HepG2 (cell line): ENCODE data around the gene ITPRIPL1. TPM values are rescaled to one million over a fixed set of nuclear protein-coding genes. Genes with fewer than 3 reads are reported as not detected.
A peak's percentile ranks its signal among the peaks of the same experiment; 100 is the strongest.

ENCODE experiments used
- ATAD3A ChIP-seq: sonication (generic); formaldehyde crosslinking; IDR thresholded peaks from 2 replicates; pipeline ENCODE4 v1.4.0; 2020; ENCODE audit warnings: missing genetic modification reagents
- BCL3 ChIP-seq: sonication (generic); formaldehyde crosslinking; IDR thresholded peaks from 2 replicates; pipeline ENCODE4 v1.5.1; 2020; ENCODE audit warnings: mild to moderate bottlenecking, missing genetic modification reagents, moderate library complexity
- CEBPG ChIP-seq: IDR thresholded peaks from 2 replicates; pipeline ENCODE4 v1.6.1; 2016
- FOXA3 ChIP-seq: IDR thresholded peaks from 2 replicates; pipeline ENCODE4 v1.6.1; 2016; ENCODE audit warnings: missing genetic modification reagents, missing compliant biosample characterization
- FOXK1 ChIP-seq: sonication (generic); formaldehyde crosslinking; IDR thresholded peaks from 2 replicates; pipeline ENCODE4 v1.4.0; 2020; ENCODE audit warnings: low read depth, missing genetic modification reagents, borderline replicate concordance
- HDAC6 ChIP-seq: fragments of 200-600 bp; sonication (generic); IDR thresholded peaks from 2 replicates; pipeline ENCODE4 v1.7.0; 2017; ENCODE audit warnings: mild to moderate bottlenecking, antibody characterized with exemption, low read length, low read depth
- HMGXB4 ChIP-seq, 2 experiments: sonication (generic) in 1 of 2; formaldehyde crosslinking in 1 of 2; IDR thresholded peaks; 2 replicates each; pipeline versions ENCODE4 v1.4.0 to v1.6.1; 2018 to 2020; ENCODE audit warnings: missing genetic modification reagents in 2 of 2, borderline replicate concordance in 1 of 2, low read depth in 1 of 2, mild to moderate bottlenecking in 1 of 2, missing biosample characterization in 1 of 2
- HOXA5 ChIP-seq: sonication (generic); formaldehyde crosslinking; IDR thresholded peaks from 2 replicates; pipeline ENCODE4 v1.4.0; 2020; ENCODE audit warnings: missing genetic modification reagents
- JUN ChIP-seq: sonication (generic); formaldehyde crosslinking; IDR thresholded peaks from 2 replicates; pipeline ENCODE4 v1.4.0; 2020; ENCODE audit warnings: mild to moderate bottlenecking, missing genetic modification reagents
- MIER2 ChIP-seq: IDR thresholded peaks from 2 replicates; pipeline ENCODE4 v1.6.1; 2016; ENCODE audit warnings: missing biosample characterization, missing genetic modification reagents
- NCOA1 ChIP-seq: sonication (generic); formaldehyde crosslinking; IDR thresholded peaks from 2 replicates; pipeline ENCODE4 v1.9.0; 2021; ENCODE audit warnings: missing genetic modification reagents
- NFE2L1 ChIP-seq: sonication (generic); formaldehyde crosslinking; IDR thresholded peaks from 2 replicates; pipeline ENCODE4 v1.4.0; 2020; ENCODE audit warnings: missing genetic modification reagents, mild to moderate bottlenecking, borderline replicate concordance
- RAD51 ChIP-seq: fragments of 450-650 bp; IDR thresholded peaks from 2 replicates; pipeline ENCODE4 v1.6.1; 2016; ENCODE audit warnings: borderline replicate concordance
- SYNCRIP ChIP-seq: fragments of 200-400 bp; formaldehyde crosslinking; IDR thresholded peaks from 2 replicates; pipeline ENCODE4 v1.6.1; 2018; ENCODE audit warnings: mild to moderate bottlenecking, low read depth, low read length; ENCODE audit not compliant: insufficient read depth
- ZBTB7B ChIP-seq: sonication (generic); formaldehyde crosslinking; IDR thresholded peaks from 2 replicates; pipeline ENCODE4 v1.4.0; 2020; ENCODE audit warnings: missing genetic modification reagents
- ZNF496 ChIP-seq: sonication (generic); formaldehyde crosslinking; IDR thresholded peaks from 2 replicates; pipeline ENCODE4 v1.8.1; 2023; ENCODE audit warnings: mild to moderate bottlenecking, moderate library complexity, missing genetic modification reagents; ENCODE audit not compliant: insufficient replicate concordance
- ZNF629 ChIP-seq: sonication (generic); formaldehyde crosslinking; conservative IDR thresholded peaks from 2 replicates; pipeline ENCODE4 v1.5.0; 2020; ENCODE audit warnings: missing genetic modification reagents
- ZNF724P ChIP-seq: sonication (generic); formaldehyde crosslinking; IDR thresholded peaks from 2 replicates; pipeline ENCODE4 v1.8.0; 2022; ENCODE audit warnings: missing genetic modification reagents, borderline replicate concordance
- polyA plus RNA-seq, 8 experiments: library from polyadenylated mRNA; depleted of rRNA in 3 of 8; stranded (reverse) in 7 of 8; unstranded in 1 of 8; fragments of >200 nt; fragmentation: Illumina TruSeq in 4 of 8; extraction: Trizol in 4 of 8; gene quantifications; 2 replicates each; pipeline versions ENCODE4 v1.2.1 to v1.2.3, GENCODE V29; 2011 to 2016; ENCODE audit warnings: low read depth in 4 of 8, missing spikeins in 1 of 8, mixed read lengths in 1 of 8; ENCODE audit not compliant: insufficient read depth in 1 of 8
- total RNA-seq, 5 experiments: library from RNA; depleted of rRNA; stranded (reverse); fragments of >200 nt; fragmentation: Illumina TruSeq; extraction: Trizol; gene quantifications; 2 replicates each; pipeline ENCODE4 v1.2.3, GENCODE V29; 2016; ENCODE audit warnings: low read depth in 1 of 5
- TF ChIP-seq, protein P1 (sequence below): sonication (generic); formaldehyde crosslinking; conservative IDR thresholded peaks from 2 replicates; pipeline ENCODE4 v1.8.0; 2022; ENCODE audit warnings: missing genetic modification reagents
- TF ChIP-seq, protein P2 (sequence below): sonication (generic); formaldehyde crosslinking; IDR thresholded peaks from 2 replicates; pipeline ENCODE4 v1.4.0; 2020; ENCODE audit warnings: missing genetic modification reagents

The ITPRIPL1 gene
- total and polyA plus RNA-seq, 2 of the 13 experiments (the other 11 are each of a cell fraction or from before 2014, with no cell fraction given), result 4.3 to 11.7 TPM

DNA sequence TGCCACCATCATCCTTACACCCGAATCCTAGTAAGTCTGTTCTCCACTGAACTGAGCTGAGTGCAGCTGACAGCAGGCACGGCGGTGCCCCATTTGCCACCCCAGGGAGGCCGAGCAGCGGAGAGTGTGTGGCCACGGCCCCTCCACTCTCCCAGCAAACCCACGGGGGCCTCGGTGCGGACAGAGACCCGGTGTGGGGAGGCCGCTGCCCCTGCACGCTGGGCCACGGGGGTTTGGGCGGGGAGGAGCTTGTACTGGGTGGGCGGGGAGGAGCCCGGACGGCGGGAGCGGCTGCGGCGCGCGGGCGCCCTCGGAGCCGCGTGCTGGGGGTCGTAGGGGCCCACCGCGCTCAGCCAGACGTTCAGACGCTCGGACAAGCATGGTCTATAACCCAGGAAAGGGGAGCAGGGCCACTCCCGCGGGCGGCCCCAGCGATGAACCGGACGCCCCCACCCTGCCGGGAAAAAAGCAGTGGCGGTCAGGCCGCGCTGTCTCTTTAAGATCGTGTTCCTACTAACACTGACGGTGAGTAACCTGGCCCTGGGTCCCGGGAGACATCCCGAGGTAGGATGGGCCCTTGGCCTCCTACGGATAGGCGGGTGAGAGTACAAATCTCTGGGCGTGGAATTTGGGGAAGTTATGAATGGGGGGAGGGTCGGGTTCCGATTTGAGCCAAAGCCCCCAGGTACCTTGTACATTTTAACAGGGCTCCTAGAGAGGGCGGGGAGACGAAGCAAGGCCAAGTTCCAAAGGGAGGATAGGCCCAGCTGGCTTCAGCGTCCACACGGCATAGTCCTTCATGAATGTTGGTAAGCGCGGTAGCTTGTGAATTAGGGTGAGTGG is at the start of gene ITPRIPL1 (continued):
- TF ChIP-seq BCL3 (CRISPR knock-in tag) (peak; percentile 37), FOXA3 (no peak), SYNCRIP (no peak), HDAC6 (no peak), RAD51 (no peak), CEBPG (CRISPR knock-in tag) (no peak), ZNF724P (CRISPR knock-in tag) (no peak), HMGXB4 (CRISPR knock-in tag; IDR thresholded peaks at IDR 0.05; ENCODE audit: borderline replicate concordance in 1 of 2, low read depth in 1 of 2) (peak in 1 of 2 experiments; percentile 55; a peak in 1 of 4 replicates), MIER2 (CRISPR knock-in tag) (no peak), JUN (CRISPR knock-in tag) (no peak), FOXK1 (CRISPR knock-in tag) (no peak; the same call in 1 of the 2 replicates), ZNF496 (CRISPR knock-in tag) (no peak), HOXA5 (CRISPR knock-in tag) (no peak), ZBTB7B (CRISPR knock-in tag) (peak; percentile 94), NFE2L1 (no peak; the same call in 1 of the 2 replicates), NCOA1 (0 out of 2 replicates have a peak, but pooled peaks have one; percentile 29), ATAD3A (no peak), ZNF629 (CRISPR knock-in tag) (no peak)
- TF ChIP-seq, protein P1, sequence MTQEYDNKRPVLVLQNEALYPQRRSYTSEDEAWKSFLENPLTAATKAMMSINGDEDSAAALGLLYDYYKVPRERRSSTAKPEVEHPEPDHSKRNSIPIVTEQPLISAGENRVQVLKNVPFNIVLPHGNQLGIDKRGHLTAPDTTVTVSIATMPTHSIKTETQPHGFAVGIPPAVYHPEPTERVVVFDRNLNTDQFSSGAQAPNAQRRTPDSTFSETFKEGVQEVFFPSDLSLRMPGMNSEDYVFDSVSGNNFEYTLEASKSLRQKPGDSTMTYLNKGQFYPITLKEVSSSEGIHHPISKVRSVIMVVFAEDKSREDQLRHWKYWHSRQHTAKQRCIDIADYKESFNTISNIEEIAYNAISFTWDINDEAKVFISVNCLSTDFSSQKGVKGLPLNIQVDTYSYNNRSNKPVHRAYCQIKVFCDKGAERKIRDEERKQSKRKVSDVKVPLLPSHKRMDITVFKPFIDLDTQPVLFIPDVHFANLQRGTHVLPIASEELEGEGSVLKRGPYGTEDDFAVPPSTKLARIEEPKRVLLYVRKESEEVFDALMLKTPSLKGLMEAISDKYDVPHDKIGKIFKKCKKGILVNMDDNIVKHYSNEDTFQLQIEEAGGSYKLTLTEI (CRISPR knock-in tag), result no peak
- TF ChIP-seq, protein P2, sequence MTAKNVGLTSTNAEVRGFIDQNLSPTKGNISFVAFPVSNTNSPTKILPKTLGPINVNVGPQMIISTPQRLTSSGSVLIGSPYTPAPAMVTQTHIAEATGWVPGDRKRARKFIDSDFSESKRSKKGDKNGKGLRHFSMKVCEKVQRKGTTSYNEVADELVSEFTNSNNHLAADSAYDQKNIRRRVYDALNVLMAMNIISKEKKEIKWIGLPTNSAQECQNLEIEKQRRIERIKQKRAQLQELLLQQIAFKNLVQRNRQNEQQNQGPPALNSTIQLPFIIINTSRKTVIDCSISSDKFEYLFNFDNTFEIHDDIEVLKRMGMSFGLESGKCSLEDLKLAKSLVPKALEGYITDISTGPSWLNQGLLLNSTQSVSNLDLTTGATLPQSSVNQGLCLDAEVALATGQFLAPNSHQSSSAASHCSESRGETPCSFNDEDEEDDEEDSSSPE, result peak; percentile 81
